ENCODE results near the gene ATG4A. TPM values are rescaled to one million over a fixed set of nuclear protein-coding genes. Genes with fewer than 3 reads are reported as not detected.

Gene ATG4A
- total and polyA plus RNA-seq, 2 of the 8 experiments (the other 6 are each of a cell fraction or from before 2014, with no cell fraction given): 1.2 to 2.0 TPM

DNA sequence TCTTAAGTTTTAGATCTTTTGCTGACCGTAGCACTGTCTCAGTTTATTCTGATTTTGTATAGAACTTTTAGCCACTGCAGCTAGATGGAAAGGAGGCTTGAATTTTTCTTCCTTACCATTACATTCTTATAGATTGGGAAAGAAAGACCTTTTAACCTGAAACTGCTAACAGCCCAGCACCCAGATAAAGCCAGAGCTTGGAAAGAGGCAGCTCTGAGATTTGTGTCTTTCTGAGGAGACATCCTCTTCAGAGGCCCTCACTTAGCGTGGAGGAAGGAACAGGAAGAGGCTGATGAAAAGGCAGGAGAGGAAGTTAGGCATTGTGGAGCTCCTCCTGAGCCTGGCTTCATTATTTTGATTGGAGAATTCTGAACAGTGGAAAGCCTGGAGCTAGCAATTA lies 35.1 kb downstream of the ATG4A start:
- Histone ChIP-seq H4K5ac (ENCODE audit: insufficient read length, low read depth, low read length) (no peak overlapping the region), H2AFZ (ENCODE audit: low read length) (peak overlapping the region; percentile 44; the same call in 1 of the 2 replicates), H2BK12ac (ENCODE audit: low read depth, low read length) (no peak overlapping the region), H4K91ac (replicated peaks; ENCODE audit: insufficient read length, low read length) (no peak overlapping the region), H3K4ac (replicated peaks; ENCODE audit: insufficient read length, low read depth, low read length) (no peak overlapping the region), H3K27me3 (replicated peaks in 1 of 4; ENCODE audit: control insufficient read depth in 3 of 4, extremely low read depth in 1 of 4, insufficient read depth in 3 of 4, low read length in 3 of 4) (no peaks in the 10 kb centered on the region), H3K79me2 (ENCODE audit: control insufficient read depth in 1 of 2, insufficient read depth in 2 of 2, low read length in 2 of 2) (no peaks in the 10 kb centered on the region), H3K4me3 (ENCODE audit: extremely low read depth in 1 of 4, insufficient read depth in 2 of 4, low read depth in 3 of 4, low read length in 4 of 4) (no peak overlapping the region), H3K23me2 (ENCODE audit: low read depth, low read length) (no peaks in the 10 kb centered on the region), H3K9ac (replicated peaks in 1 of 4; ENCODE audit: extremely low read depth in 1 of 4, low read depth in 3 of 4, low read length in 3 of 4) (no peak overlapping the region), H2BK120ac (replicated peaks; ENCODE audit: low read depth, low read length) (no peak overlapping the region), H3K4me2 (ENCODE audit: insufficient read depth in 1 of 2, low read depth in 2 of 2, low read length in 2 of 2) (peak overlapping the region; percentile 13 to 24; a peak in 2 of 4 replicates), H3K9me3 (ENCODE audit: insufficient read depth in 2 of 2, low read depth in 1 of 2, low read length in 1 of 2) (no peaks in the 10 kb centered on the region), H2AK5ac (ENCODE audit: low read depth, low read length) (no peak overlapping the region), H4K8ac (ENCODE audit: extremely low read depth, insufficient read depth, low read length) (no peak overlapping the region), H2BK15ac (ENCODE audit: low read length) (no peak overlapping the region), H3K18ac (ENCODE audit: extremely low read depth, low read length) (no peak overlapping the region), H3K79me1 (ENCODE audit: low read depth, low read length) (no peaks in the 10 kb centered on the region), H3K14ac (ENCODE audit: insufficient read length) (no peak overlapping the region), H2BK20ac (ENCODE audit: low read length) (no peak overlapping the region), H3K56ac (replicated peaks; ENCODE audit: insufficient read length, low read depth, low read length) (no peak overlapping the region), H4K20me1 (replicated peaks in 1 of 2; ENCODE audit: control insufficient read depth in 1 of 2, insufficient read depth in 2 of 2, low read length in 2 of 2) (no peaks in the 10 kb centered on the region), H3K36me3 (ENCODE audit: control insufficient read depth in 2 of 4, insufficient read depth in 4 of 4, low read length in 3 of 4) (no peaks in the 10 kb centered on the region), H3K23ac (ENCODE audit: insufficient read length) (no peak overlapping the region), H2BK5ac (ENCODE audit: low read depth, low read length) (no peak overlapping the region), H3K27ac (ENCODE audit: low read depth, low read length) (no peak overlapping the region), H3K4me1 (replicated peaks in 1 of 4; ENCODE audit: control insufficient read depth in 3 of 4, insufficient read depth in 4 of 4, low read length in 3 of 4) (peaks cover 0 to 3% (median 0%) of the 10 kb centered on the region in 4 experiments; a peak in 1 of 7 replicates)
- CTCF ChIA-PET (ENCODE audit: partially characterized antibody): interaction anchor here (1.2 to 1.4 kb wide), 2 partner anchors 8 to 25 kb away, joined by 3 read pairs; no protein-coding TSS in a partner anchor
- no peak for DNase-seq (ENCODE audit: low read depth in 1 of 2, low spot score in 2 of 2)
- no peak for FAIRE-seq
- POLR2A ChIA-PET (ENCODE audit: partially characterized antibody): interaction anchor here (1.1 kb wide), 1 partner anchor 12 kb away, joined by 3 read pairs; no protein-coding TSS in a partner anchor
- 68% methylated on average over 2 of the region's 2 CpGs; no CpG with 5 or more reads in 1 of the 2 experiments for WGBS, 2 experiments (ENCODE audit: extremely low coverage in 1 of 2, insufficient coverage in 1 of 2, insufficient read length in 1 of 2, insufficient replicate concordance in 2 of 2, low coverage in 1 of 2, low lambda C conversion rate in 2 of 2, missing lambda C conversion rate in 1 of 2)
- no peak for TF ChIP-seq SUZ12 (IDR thresholded peaks at IDR 0.05; ENCODE audit: low read length)
- no peak for TF ChIP-seq PHF8 (conservative IDR thresholded peaks at IDR 0.05; ENCODE audit: low read depth, low read length)
- TF ChIP-seq TCF12 (IDR thresholded peaks at IDR 0.05; ENCODE audit: low read depth, low read length): no peak
- TF ChIP-seq SAP30 (IDR thresholded peaks at IDR 0.05; ENCODE audit: insufficient read depth, insufficient replicate concordance, low read length): no peak
- TF ChIP-seq BACH1 (IDR thresholded peaks at IDR 0.05; ENCODE audit: low read length): no peak
- TF ChIP-seq CEBPB (IDR thresholded peaks at IDR 0.05; ENCODE audit: low read depth, low read length): no peak
- no peak for TF ChIP-seq POLR2AphosphoS5 (IDR thresholded peaks at IDR 0.05; ENCODE audit: low read depth, low read length)
- TF ChIP-seq TAF7 (optimal IDR thresholded peaks at IDR 0.05; ENCODE audit: borderline replicate concordance, low read depth, low read length): no peak
- TF ChIP-seq KDM1A (IDR thresholded peaks at IDR 0.05; ENCODE audit: borderline replicate concordance, low read length): no peak
- no peak for TF ChIP-seq POU5F1 (IDR thresholded peaks at IDR 0.05; ENCODE audit: low read depth, low read length)
- TF ChIP-seq, protein P1, sequence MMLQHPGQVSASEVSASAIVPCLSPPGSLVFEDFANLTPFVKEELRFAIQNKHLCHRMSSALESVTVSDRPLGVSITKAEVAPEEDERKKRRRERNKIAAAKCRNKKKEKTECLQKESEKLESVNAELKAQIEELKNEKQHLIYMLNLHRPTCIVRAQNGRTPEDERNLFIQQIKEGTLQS (IDR thresholded peaks at IDR 0.05; ENCODE audit: insufficient read depth, low read depth, low read length): no peak
- no peak for TF ChIP-seq EZH2 (IDR thresholded peaks at IDR 0.05; ENCODE audit: low read depth, low read length, severe bottlenecking)
- no peak for TF ChIP-seq CHD1 (IDR thresholded peaks at IDR 0.05; ENCODE audit: low read depth, low read length)

All from H1 (cell line).